GM19193 (cell line): ENCODE results near the gene DNPH1.
A peak's percentile ranks its signal among the peaks of the same experiment; 100 is the strongest.

Experiments used
- POLR2A ChIP-seq: IDR thresholded peaks from 4 replicates; pipeline ENCODE4 v1.6.1; 2011; ENCODE audit not compliant: insufficient read depth, insufficient read length; ENCODE audit errors: extremely low read depth

The DNPH1 gene

DNA sequence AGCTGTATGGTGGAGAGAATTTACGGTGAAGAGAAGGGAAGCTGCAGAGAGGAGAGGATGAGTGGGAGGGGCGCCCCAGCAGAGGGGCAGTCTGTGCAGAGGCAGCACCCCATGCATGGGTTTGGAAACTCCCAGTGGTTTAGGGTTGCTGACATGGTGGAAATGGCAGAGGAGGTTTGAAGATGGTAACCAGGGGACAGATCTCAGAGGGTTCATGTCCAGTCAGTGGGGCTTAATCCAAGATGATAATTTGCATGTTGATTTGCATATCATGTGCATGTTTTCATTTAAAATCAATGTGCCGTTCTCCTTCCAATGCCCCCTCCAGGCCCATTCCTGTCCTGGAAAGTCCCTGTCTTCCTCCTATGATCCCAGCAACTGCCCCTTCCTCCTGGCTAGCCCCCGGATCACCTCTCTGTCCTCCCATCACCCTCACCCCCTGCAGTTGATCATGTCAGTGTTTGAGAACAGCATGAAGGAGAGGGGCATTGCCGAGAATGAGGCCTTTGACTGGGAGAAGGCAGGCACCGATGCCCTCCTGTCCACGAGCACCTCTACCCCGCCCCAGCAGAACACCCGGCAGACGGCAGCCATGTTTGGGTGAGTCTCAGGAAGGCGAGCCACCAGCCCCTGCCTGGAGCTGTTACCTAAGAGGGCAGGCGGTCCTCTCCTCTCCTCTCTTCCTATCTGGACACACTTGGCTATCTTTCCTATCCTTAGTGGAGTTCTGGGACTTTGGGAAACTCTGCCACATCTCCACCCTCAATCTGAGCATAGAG, 28.3 kb upstream of the DNPH1 start:
- no peak for TF ChIP-seq POLR2A

DNA sequence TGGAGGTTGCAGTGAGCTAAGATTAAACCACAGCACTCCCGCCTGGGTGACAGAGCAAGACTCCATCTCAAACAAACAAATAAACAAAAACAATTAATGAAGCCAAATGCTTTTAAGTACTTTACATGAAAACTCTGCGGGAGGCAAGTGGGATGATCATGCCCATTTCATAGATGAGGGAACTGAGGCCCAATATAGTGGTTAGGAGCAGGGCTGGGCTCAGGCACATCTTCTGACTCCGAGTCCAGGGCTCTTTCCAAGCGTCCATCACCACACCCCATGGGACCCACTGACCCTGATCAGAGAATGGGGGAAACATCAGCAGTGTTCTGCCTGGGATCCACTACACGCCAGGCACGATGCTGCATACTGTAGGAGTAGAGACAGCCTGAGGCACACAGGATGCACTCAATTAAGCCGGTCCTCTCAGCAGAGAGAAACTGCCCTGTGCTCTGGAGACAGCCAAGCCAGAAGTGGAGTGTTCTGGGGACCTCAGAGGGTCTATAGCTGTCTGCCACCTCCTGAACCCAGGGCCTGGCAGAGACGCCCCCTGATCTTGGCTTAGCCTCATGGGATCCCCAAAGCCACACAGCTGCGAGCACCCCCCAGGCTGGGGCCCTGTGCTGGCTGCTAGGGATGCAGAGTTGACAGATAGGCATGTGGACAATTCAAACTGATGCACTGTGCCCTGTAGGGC, 27.5 kb upstream of the DNPH1 start:
- no peak for TF ChIP-seq POLR2A

- no peak for TF ChIP-seq POLR2A
These were observed 26.2 kb upstream of the DNPH1 start for GRCh38 chr6:43255408-43256054.

DNA sequence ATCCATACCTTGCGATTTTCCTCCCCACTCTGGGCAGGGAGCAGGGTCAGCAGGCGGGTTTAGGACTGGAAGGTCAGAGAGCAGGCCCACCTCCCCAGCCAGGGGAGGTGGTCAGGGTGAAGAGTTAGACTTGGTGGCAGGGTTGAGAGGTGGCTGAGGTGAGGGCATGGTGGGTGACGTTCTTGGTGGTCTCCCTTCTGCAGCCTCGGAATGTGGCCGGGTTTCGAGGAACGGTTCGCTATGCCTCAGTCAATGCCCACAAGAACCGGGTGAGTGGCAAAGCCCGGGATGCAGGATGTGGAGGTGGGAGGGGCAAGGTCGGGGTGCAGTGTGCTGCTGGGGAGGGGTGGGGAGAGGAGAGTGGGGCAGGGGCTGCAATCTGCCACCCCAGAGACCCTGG, 25.6 kb upstream of the DNPH1 start:
- no peak for TF ChIP-seq POLR2A

- TF ChIP-seq POLR2A = no peak
These were observed 25.0 kb upstream of the DNPH1 start for GRCh38 chr6:43254138-43254817.

DNA sequence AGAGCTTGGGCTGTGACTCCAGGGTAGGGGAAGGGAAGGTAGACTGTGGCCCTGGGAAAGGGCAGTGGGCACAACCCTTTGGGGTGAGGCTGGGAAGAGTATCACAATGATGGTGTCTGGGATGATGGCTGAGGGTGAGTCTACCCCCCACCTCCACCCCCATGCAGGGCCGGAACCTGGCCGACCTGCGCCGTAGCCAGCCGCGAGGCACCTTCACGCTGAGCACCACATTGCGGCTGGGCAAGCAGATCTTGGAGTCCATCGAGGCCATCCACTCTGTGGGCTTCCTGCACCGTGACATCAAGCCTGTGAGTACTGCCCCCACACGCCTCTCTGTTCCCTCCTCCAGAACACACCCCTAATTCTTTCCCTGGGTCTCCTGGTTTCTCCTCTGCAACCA, 24.1 kb upstream of the DNPH1 start:
- no peak for TF ChIP-seq POLR2A

DNA sequence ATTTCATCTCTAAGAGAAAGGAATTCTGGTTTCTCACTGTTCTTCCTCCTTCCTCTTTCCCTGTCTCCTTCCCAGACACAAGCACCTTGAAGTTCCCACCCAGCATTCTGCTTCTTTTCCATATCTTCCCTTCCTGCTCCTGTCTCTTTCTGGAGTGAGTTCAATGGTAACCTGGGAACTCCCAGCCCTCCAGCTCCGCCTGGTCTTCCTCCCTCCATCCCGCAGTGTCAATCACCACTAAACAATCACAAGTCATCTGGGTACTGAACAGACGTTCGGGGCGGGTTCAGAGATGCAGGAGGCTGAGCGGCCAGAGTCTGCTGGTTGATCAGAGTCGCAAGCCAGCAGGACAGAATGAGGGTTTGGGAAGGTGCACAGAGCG, 21.7 kb upstream of the DNPH1 start:
- no peak for TF ChIP-seq POLR2A

- no peak for TF ChIP-seq POLR2A
These were observed 19.5 kb upstream of the DNPH1 start for GRCh38 chr6:43248791-43249190.

GRCh38 chr6:43248101-43248500, 18.8 kb upstream of the DNPH1 start:
- no peak for TF ChIP-seq POLR2A

DNA sequence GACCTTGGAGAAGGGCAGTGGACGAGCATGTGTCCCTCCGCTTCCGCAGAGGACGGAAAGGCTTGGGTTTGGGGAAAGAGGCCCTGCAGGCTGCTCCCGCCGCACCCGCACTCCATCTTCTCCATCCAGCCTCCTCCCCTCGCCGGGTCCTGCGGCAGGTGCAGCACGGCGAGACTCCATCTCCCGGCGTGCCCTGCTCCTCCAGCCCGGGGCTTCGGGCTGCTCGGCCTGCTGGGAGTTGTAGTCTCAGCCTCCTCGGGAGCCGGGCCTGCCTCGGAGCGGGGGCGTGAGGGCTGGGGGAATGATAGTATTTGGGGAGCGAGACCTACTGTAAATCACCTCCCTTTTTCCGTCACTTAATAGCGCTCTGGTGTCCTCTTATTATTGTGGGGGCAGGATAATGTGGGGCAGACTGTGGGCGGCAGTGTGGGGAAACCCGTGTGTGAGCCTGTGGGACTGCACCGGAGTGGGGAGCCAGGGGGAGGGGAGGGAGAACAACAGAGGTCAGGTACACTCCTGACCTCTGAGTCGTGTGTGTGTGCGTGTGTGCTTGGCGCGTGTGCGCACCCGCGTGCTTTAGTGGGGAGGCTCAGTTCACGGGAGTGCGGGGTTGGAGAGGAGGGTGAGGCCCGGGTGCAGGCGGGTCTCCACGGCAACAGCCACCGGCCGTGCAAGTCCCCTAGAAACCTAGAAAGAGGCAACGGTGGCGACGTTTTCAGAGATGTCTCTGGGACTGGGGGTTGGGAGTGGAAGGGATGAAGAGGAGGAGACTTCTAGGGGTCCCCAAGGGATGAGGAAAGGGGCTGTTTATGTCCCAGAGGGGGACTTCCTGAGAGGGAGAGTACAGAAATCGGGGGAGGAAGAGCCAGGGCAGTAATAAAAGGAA, 18.1 kb upstream of the DNPH1 start:
- TF ChIP-seq POLR2A = peak; percentile 15

GRCh38 chr6:43246301-43247113, 17.2 kb upstream of the DNPH1 start:
- no peak for TF ChIP-seq POLR2A

- no peak for TF ChIP-seq POLR2A
These were observed 14.5 kb upstream of the DNPH1 start for GRCh38 chr6:43243664-43244321.

DNA sequence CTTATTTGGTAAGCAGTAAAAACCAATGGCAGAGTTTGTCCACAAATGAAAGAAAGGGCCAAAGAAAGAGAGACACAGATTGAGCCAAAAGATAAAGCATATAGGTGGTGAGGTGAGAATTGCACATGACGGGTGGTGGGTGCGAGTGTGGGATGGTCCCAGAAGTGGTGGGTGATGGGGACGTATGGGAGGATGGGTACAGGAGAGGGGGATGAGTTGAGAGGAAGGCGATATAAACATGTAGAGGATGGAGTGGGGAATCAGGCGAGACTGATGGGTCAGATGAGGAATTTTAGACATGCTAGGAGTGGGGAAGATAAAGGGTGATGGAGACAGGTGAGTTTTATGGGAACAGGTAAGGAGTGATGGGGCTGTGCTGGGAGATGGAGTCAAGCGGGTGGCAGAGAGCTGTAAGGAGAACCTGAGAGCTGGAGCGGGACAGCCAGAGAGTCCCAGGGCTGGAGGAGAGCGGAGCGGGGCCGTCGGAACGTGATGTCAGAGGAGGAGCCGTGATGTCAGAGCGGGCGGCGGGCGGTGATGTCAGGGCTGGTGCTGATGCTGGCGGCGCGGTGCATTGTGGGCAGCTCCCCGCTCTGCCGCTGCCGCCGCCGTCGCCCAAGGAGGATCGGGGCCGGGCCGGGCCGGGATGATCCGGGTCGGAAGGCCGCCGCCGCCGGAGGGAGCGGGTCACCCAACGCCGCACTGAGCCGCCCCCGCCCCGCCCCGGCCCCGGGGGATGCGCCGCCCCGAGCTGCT, 13.8 kb upstream of the DNPH1 start, which contains the start of gene TTBK1:
TTBK1 (plus strand) TSS at position 574 of the 756 bp plus-strand sequence. CDS start 3,180 bp downstream, outside the sequence.
- no peak for TF ChIP-seq POLR2A

GRCh38 chr6:43241446-43241845, 12.2 kb upstream of the DNPH1 start:
- no peak for TF ChIP-seq POLR2A
